ENCODE results near the gene CLK1.

DNA sequence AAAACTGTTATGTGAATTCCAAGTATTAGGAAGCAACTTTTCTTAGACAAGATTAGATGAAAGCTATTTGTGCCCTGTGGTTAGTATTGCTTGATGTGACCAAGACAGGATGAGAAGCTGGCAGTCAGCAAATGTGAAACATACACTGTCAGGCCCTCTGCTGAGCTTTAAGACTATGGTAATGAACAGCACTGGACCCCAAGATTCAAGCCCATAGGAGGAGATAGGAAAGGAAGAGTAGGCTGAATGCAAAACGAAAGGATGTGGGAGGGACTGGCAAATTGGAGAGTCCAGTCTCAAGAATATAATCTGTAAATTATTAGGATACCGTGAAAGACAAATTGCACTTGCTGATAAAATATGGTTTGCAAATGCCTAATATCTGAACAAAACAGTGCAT, 36.4 kb downstream of the CLK1 start:
- TF ChIP-seq, protein P1, sequence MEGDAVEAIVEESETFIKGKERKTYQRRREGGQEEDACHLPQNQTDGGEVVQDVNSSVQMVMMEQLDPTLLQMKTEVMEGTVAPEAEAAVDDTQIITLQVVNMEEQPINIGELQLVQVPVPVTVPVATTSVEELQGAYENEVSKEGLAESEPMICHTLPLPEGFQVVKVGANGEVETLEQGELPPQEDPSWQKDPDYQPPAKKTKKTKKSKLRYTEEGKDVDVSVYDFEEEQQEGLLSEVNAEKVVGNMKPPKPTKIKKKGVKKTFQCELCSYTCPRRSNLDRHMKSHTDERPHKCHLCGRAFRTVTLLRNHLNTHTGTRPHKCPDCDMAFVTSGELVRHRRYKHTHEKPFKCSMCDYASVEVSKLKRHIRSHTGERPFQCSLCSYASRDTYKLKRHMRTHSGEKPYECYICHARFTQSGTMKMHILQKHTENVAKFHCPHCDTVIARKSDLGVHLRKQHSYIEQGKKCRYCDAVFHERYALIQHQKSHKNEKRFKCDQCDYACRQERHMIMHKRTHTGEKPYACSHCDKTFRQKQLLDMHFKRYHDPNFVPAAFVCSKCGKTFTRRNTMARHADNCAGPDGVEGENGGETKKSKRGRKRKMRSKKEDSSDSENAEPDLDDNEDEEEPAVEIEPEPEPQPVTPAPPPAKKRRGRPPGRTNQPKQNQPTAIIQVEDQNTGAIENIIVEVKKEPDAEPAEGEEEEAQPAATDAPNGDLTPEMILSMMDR (IDR thresholded peaks at IDR 0.05), result no peak
- TF ChIP-seq REST (IDR thresholded peaks at IDR 0.05; ENCODE audit: insufficient read depth in 1 of 2, low read depth in 2 of 2, low read length in 1 of 2) (no peak), TCF7L2 (IDR thresholded peaks at IDR 0.05; ENCODE audit: low read depth, low read length) (no peak), SIN3A (IDR thresholded peaks at IDR 0.05; ENCODE audit: borderline replicate concordance, insufficient read depth, low read depth, low read length) (no peak), POLR2AphosphoS5 (IDR thresholded peaks at IDR 0.05; ENCODE audit: low read depth, low read length) (no peak)

All from Panc1 (cell line).